Measurements from ENCODE around the gene PRKRIP1.
"Not testable (repeated sequence)": the region's sequence is repeated elsewhere in the genome, so short reads cannot be mapped to it uniquely, and the experiment has no call there.

PRKRIP1 gene, protein sequence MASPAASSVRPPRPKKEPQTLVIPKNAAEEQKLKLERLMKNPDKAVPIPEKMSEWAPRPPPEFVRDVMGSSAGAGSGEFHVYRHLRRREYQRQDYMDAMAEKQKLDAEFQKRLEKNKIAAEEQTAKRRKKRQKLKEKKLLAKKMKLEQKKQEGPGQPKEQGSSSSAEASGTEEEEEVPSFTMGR

DNA sequence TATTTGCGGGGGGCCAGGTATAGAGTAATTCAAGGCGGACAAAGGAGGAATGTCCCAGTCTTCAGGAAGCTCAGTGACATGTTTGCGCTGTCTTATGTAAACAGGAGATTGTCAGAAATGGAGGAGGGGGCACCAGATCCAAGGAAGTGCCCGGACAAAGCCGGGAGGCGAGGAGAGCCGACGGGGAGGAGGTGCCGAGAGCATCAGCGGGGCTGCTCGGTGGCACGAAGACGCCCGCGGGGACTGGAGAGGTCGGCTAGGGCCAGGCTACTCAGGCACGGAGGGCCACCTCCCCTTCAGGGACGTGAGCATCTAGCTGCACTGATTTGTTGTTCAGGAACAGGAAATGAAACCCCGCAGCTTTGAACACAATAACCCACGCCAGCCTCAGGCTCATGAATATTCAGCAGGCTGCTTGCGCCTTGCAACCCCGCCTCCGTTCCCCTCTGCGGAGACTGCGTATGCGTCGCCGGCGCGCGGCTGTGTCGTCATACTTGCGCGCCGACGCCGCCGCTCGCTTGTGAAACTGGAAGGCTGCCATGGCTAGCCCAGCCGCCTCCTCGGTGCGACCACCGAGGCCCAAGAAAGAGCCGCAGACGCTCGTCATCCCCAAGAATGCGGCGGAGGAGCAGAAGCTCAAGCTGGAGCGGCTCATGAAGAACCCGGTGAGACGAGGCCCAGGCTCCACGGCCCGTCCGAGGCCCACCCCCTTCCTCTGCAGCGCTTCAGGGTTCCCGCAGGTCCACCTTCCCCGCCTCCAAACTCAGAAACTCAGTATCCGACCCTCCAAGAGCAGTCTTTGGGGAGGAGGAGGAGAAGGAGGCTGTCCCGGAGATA, at the start of gene PRKRIP1:
Gene PRKRIP1, plus strand, starts transcription at position 491 of the 837 bp plus-strand sequence. Its CDS starts 49 bp downstream, at position 540.
- DNase-seq = peak; percentile 78 to 84

- not testable (repeated sequence) for DNase-seq
These were observed 49.2 kb upstream of the PRKRIP1 start for GRCh38 chr7:102346983-102347382.

- DNase-seq = not testable (repeated sequence)
These were observed 39.8 kb upstream of the PRKRIP1 start, which contains the start of gene SPDYE6 for GRCh38 chr7:102356344-102356743. SPDYE6 (minus strand) TSS chr7:102356444; CDS start chr7:102356023, 421 bp downstream.

DNA sequence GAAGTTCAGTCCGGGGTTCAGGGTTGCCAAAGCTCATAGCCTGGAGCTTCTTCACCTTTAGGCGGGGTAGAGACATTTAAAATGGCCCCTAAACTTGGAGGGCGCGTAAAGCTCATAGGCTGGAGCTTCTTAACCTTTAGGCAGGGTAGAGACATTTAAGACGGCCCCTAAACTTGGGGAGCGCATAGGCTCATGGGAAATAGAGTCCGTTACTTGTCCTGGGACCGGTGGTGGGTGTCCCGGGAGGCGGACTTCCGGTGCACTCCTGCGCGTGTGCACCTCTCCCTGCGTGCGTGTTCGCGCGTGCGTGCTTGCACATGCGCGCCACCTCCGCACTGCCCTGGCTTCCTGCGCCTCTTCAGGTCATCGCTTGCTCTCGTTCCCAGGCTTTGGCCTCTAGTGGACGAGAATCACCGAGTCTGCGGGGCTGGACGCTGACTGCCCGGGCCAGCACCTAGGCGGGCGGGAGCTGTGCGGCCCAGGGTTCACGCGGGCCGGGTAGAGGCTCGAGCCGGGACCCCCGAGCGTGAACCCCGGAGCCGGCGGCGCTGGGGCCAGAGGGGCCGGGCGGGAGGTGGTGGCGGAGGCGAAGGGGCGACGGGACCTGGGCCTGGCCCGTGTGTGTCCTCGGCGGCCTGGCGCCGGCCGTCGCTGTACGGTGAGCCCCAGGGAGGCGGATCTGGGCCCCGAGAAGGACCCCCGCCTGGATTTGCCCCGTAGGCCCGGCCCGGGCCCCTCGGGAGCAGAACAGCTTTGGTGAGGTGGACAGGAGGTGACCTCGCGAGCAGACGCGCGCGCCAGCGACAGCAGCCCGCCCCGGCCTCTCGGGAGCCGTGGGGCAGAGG, 32.4 kb upstream of the PRKRIP1 start:
- DNase-seq = peak; percentile 89 to 92

DNA sequence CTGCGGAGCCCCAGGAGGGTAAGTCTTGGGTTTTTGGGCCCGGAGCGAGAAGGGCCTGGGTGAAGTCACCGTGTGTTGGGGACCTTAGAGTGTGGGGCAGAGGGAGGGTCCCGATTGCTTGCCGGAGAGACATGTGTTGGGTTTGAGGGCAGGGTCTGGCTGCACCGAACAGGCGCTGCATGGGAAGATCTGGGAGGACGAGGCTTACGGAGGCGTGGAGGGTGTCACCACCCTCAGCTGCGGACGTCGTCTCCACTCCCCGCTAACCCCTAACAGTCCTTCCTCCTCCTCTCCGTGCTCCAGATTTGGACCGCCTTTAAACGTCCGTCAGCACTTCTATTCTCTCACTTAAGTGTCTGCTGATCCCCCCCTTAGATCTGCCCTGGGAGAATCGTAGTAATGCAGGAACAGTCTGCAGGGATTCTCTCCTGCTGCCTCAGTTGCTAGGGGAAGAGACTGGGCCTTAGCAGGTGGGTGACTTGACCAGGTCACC, 31.7 kb upstream of the PRKRIP1 start:
- DNase-seq = peak in 1 of 2 donors; percentile 5

- DNase-seq = not testable (repeated sequence)
These were observed 30.8 kb upstream of the PRKRIP1 start for GRCh38 chr7:102365390-102365789.

- DNase-seq = not testable (repeated sequence)
These were observed 26.1 kb upstream of the PRKRIP1 start for GRCh38 chr7:102370038-102370437.

GRCh38 chr7:102372796-102373195, 23.4 kb upstream of the PRKRIP1 start:
- DNase-seq = not testable (repeated sequence)

- DNase-seq = no peak
These were observed 19.1 kb upstream of the PRKRIP1 start for GRCh38 chr7:102376964-102377466.

DNA sequence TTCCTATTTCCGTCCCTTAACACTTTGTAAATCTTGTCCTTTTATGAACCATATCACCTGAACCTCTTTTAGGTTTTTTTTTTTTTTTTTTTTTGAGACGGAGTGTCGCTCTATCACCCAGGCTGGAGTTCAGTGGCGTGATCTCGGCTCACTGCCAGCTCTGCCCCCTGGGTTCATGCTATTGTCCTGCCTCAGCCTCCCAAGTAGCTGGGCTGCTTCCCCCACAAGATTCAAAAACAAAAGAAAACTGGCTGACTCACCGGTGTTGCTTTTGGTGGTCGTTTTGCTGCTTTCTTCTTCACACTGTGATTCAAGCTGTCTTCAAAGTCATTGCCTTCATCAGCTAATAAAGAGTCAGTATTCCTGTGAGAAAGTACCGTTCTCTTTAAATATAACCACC, 15.3 kb upstream of the PRKRIP1 start:
- not testable (repeated sequence) for DNase-seq

GRCh38 chr7:102381696-102382425, 14.3 kb upstream of the PRKRIP1 start:
- DNase-seq = not testable (repeated sequence)

DNA sequence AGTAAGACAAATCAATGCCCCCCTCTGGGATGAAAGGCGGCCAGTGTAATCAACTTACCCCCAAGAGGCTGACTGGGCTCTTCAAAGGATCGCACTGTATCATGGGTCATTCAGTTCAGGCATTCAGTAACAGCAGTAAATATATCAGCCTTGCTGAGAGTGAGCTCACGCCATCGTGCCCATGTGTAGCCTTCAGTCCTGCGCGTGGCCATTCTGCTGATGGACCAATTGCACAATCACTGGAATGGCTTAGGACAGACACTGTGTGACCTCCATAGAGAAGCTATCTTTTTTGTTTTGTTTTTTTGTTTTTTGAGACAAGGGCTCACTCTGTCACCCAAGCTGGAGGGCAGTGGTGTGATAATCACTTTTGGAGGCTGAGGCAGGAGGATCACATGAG, 9.1 kb upstream of the PRKRIP1 start:
- no peak for DNase-seq

DNA sequence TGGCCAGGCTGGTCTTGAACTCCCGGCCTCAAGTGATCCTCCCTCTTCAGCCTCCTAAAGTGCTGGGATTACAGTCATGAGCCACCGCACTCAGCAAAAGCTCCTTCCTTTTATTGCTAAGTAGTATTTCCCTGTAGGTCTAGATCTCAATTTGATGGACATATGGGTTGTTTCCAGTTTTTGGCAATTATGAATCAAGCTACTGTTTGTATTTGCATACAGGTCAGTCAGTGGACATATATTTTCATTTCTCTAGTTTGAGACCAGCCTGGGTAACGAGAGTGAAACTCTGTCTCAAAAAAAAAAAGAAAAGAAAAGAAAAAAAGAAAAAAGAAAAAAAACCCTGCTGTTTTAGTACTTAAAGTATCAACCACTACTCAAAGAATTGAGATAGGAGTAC, 6.4 kb upstream of the PRKRIP1 start:
- no peak for DNase-seq

DNA sequence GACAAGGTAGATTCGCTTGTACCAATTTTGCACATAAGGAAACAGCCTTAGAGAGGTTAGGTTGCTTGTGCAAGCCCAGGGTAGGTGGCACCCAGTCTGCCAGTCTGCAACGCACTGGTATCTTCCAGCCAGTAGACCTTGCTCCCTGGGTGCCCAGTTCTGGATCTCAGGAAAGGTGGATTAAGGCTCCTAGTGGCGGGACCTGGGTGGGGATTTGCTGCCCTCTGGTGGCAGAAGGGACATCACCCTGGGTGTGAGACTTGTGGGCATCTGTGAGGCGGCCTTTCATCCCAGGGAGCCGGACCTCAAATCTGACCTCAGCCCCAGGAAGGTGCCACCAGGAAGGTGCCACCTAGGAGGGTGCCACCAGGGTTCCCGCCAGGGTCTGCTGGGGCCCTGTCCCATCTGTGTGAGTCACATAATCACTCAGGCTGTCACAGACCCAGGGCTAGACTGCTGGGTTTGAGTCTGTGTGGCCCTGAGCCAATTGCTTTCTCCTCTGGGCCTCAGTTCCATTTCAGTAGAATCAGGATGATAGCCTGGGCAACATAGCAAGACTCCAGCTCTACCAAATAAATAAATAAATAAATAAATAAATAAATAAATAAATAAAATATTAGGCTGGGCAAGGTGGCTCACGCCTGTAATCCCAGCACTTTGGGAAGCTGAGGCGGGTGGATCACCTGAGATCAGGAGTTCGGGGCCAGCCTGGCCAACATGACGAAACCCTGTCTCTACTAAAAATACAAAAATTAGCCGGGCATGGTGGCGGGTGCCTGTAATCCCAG, 5.3 kb upstream of the PRKRIP1 start:
- DNase-seq = peak; percentile 63 to 67

DNA sequence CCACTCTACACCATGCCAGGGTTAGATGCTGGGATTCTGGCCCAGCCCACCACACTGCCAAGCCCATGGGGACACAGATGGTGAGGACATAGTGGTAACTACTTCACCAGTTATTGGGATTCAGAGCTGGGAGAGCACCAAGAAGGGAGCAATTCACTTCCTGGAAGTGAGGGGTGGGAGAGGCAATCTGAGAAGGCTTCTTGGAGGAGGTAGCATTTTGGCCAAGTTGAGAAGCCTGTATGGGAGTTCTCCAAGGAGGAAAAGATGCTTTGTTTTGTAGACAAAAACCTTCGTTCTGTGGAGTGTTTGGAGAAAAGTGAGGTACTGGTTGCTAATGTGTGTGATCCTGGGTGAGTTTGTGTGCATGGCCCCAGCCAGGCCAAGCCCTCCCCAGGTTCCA, 3.8 kb upstream of the PRKRIP1 start:
- no peak for DNase-seq

DNA sequence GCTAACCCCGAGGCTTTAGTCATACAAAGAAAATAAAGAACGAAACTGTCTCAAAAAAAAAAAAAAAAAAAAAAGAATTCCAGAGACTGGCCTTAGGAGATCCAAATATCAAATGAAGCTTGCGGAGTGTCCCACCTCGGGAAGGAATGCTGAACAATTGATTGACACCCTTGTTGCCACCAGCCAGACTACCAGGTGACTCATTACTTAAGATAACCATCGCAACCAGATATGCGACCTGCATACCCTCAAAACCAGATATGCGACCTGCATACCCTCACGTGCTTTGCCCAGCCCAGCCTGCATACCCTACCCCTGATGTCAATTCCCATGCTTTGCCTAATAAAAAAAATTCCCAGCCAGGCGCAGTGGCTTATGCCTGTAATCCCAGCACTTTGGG, 2.7 kb upstream of the PRKRIP1 start:
- DNase-seq = no peak

- DNase-seq = no peak
These were observed 631 bp upstream of the PRKRIP1 start for GRCh38 chr7:102395592-102395872.

DNA sequence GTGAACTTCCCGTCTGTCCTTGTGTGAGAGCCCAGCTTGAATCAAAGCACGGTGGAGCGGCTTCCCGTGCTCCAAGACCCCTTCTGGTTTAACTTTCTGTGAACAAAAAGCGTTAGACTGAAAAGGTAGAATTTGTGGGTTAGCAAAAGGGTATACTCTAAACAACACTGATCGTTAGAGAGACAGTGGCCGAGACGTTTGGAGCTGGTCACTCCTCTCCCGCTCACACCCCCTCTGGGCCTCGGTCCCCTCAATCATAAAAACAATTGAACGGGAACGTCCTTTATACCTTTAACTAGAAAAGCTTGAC, 502 bp downstream of the PRKRIP1 start:
- DNase-seq = no peak

GRCh38 chr7:102398543-102398942, 2.4 kb downstream of the PRKRIP1 start:
- DNase-seq = no peak

GRCh38 chr7:102400360-102400759, 4.2 kb downstream of the PRKRIP1 start:
- no peak for DNase-seq

DNA sequence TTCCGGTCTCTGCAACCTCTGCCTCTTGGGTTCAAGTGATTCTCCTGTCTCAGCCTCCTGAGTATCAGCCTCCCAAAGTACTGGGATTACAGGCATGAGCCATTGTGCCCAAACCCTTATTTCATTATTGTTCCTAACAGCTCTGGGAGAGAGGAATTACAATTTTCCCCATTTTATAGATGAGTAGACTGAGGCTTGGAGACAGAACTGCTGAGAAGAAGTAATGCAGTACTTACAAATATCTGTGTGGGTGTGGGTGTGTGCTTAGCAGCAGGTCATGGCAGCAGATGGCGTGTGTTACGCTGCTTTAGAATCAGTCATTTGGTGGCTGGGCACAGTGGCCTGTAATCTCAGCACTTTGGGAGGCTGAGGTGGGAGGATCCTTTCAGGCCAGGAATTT, 7.4 kb downstream of the PRKRIP1 start:
- no peak for DNase-seq
